Right cardiac atrium (tissue), 5 donors: ENCODE measurements around the gene ARMC7. TPM values are rescaled to one million over a fixed set of nuclear protein-coding genes. Genes with fewer than 3 reads are reported as not detected.
A peak's percentile ranks its signal among the peaks of the same experiment; 100 is the strongest.
"Not testable (repeated sequence)": the region's sequence is repeated elsewhere in the genome, so short reads cannot be mapped to it uniquely, and the experiment has no call there.

Experiments used
- ATAC-seq, 2 donors: fragments of 200-7000 bp; cut with Tn5 transposase; one replicate each; pipeline versions ENCODE4 v1.8.0 to v1.9.1; 2020; ENCODE audit warnings: moderate library complexity in 2 of 2, mild to moderate bottlenecking in 1 of 2
- DNase-seq, 3 donors: peaks; one replicate each; pipeline ENCODE4 v3.0.0-alpha.2; 2020
- H3K27ac ChIP-seq: one replicate; pipeline ENCODE4 v1.5.1; 2013; ENCODE audit warnings: mild to moderate bottlenecking, low read length, control low read depth, moderate library complexity
- H3K27me3 ChIP-seq: one replicate; pipeline ENCODE4 v1.6.1; 2013; ENCODE audit not compliant: control insufficient read depth, insufficient read depth
- H3K4me1 ChIP-seq: one replicate; pipeline ENCODE4 v1.6.1; 2013; ENCODE audit warnings: low read length; ENCODE audit not compliant: control insufficient read depth, insufficient read depth
- H3K4me3 ChIP-seq: one replicate; pipeline ENCODE4 v1.5.1; 2013; ENCODE audit warnings: low read length, control low read depth
- H3K9me3 ChIP-seq: one replicate; pipeline ENCODE4 v1.6.1; 2013; ENCODE audit warnings: low read length; ENCODE audit not compliant: control insufficient read depth
- WGBS: extraction: QIAGEN DNeasy Blood & Tissue Kit; methylation state at CpG from one replicate; pipeline ENCODE4 v1.1.7; 2013; 5-methylcytosine and 5-hydroxymethylcytosine counted together
- intact Hi-C, 4 donors: fragments of 100-400 bp; cut with DNase I; formaldehyde crosslinking; loops; one replicate each; pipeline versions ENCODE4 v1.11.0 to v1.14.0; 2022 to 2023
- polyA plus RNA-seq: library from polyadenylated mRNA; stranded (reverse); fragments of 200-250 nt; gene quantifications from one replicate; pipeline ENCODE4 v1.2.3, GENCODE V29; 2013
- total RNA-seq, 4 donors: library from RNA; stranded (reverse); fragmentation: NEBNext Ultra II Directional; extraction: Animal tissue kit (Norgen Biotek cat#: 25700); gene quantifications; one replicate each; pipeline ENCODE4 v1.2.1, GENCODE V29; 2021
- donor health status: healthy with polysubstance abuse.
- donor health status: DM: no; HTN: yes; CAD: no.
- donor health status: DM: no; HTN: no; CAD: no.
- donor health status: DM: no; HTN: yes; CAD: no; lungs with severe emphysema.
- donor health status: DM: yes; HTN: yes; CAD: no.

The ARMC7 gene
- total and polyA plus RNA-seq, 5 donors, result 7.7 to 10.9 (median 9.5) TPM

GRCh38 chr17:75115555-75115954 is 5.8 kb downstream of the ARMC7 start:
- ATAC-seq (no peak), DNase-seq (no peak)
- no peak overlapping the region for H3K4me3 ChIP-seq
- H3K9me3 ChIP-seq, result no peaks in the 10 kb centered on the region
- peaks cover 2% of the 10 kb centered on the region for H3K4me1 ChIP-seq
- intact Hi-C loops, result loop anchor here (10.0 kb wide), 4 partner anchors 51 to 89 kb away; partner anchors contain the start of gene NUP85 (in 2 of the 4)
- no peaks in the 10 kb centered on the region for H3K27me3 ChIP-seq
- no peak overlapping the region for H3K27ac ChIP-seq

- WGBS, result 56% methylated on average over 9 of the region's 9 CpGs
- Histone ChIP-seq H3K27me3 (no peaks in the 10 kb centered on the region), H3K27ac (peak overlapping the region; percentile 8), H3K9me3 (no peaks in the 10 kb centered on the region), H3K4me1 (peaks cover 2% of the 10 kb centered on the region), H3K4me3 (no peak overlapping the region)
- ATAC-seq (peak in 1 of 2 donors; percentile 42), DNase-seq (peak in 1 of 3 donors; percentile 63)
- intact Hi-C loops, result loop anchor here (10.0 kb wide), 4 partner anchors 52 to 88 kb away; partner anchors contain the start of gene NUP85 (in 2 of the 4)
Measured at GRCh38 chr17:75116737-75117136, 7.0 kb downstream of the ARMC7 start.

- Histone ChIP-seq H3K27ac (no peak overlapping the region), H3K4me3 (no peak overlapping the region), H3K9me3 (no peaks in the 10 kb centered on the region), H3K4me1 (peaks cover 2% of the 10 kb centered on the region), H3K27me3 (no peaks in the 10 kb centered on the region)
- intact Hi-C loops, result loop anchor here (10.0 kb wide), 4 partner anchors 54 to 86 kb away; partner anchors contain the start of gene NUP85 (in 2 of the 4)
- 88% methylated on average over 14 of the region's 14 CpGs for WGBS
- no peak for ATAC-seq
- peak in 2 of 3 donors; percentile 47 to 52 for DNase-seq
Measured at GRCh38 chr17:75118307-75118706, 8.5 kb downstream of the ARMC7 start.

GRCh38 chr17:75124041-75124818 is 14.5 kb downstream of the ARMC7 start:
- Histone ChIP-seq H3K9me3 (no peaks in the 10 kb centered on the region), H3K4me3 (no peak overlapping the region), H3K27me3 (no peaks in the 10 kb centered on the region), H3K4me1 (peaks cover 12% of the 10 kb centered on the region), H3K27ac (peak overlapping the region; percentile 58)
- DNase-seq, result peak; percentile 85 to 87 (median 87)
- WGBS, result 55% methylated on average over 19 of the region's 19 CpGs
- peak; percentile 91 to 97 for ATAC-seq
- intact Hi-C loops, result no loop called here

GRCh38 chr17:75124819-75125162 is 15.0 kb downstream of the ARMC7 start:
- intact Hi-C loops, result no loop called here
- WGBS, result 86% methylated on average over 4 of the region's 4 CpGs
- no peaks in the 10 kb centered on the region for H3K9me3 ChIP-seq
- H3K27me3 ChIP-seq, result no peaks in the 10 kb centered on the region
- peak overlapping the region; percentile 16 for H3K27ac ChIP-seq
- DNase-seq, result no peak
- peaks cover 12% of the 10 kb centered on the region for H3K4me1 ChIP-seq
- no peak overlapping the region for H3K4me3 ChIP-seq
- ATAC-seq, result no peak

GRCh38 chr17:75125984-75126383 is 16.2 kb downstream of the ARMC7 start:
- intact Hi-C loops, result no loop called here

GRCh38 chr17:75126954-75127353 is 17.2 kb downstream of the ARMC7 start:
- no peak overlapping the region for H3K27ac ChIP-seq
- DNase-seq (no peak), ATAC-seq (no peak)
- intact Hi-C loops, result no loop called here
- H3K27me3 ChIP-seq, result no peaks in the 10 kb centered on the region
- peaks cover 12% of the 10 kb centered on the region for H3K4me1 ChIP-seq
- H3K4me3 ChIP-seq, result no peak overlapping the region
- 98% methylated on average over 8 of the region's 8 CpGs for WGBS
- no peaks in the 10 kb centered on the region for H3K9me3 ChIP-seq

More at GRCh38 chr17:75125984-75126383, 16.2 kb downstream of the ARMC7 start:
- Histone ChIP-seq H3K4me3 (no peak overlapping the region), H3K27ac (no peak overlapping the region), H3K27me3 (no peaks in the 10 kb centered on the region), H3K4me1 (peaks cover 12% of the 10 kb centered on the region), H3K9me3 (no peaks in the 10 kb centered on the region)
- no peak for DNase-seq
- ATAC-seq, result no peak
- 47% methylated on average over 3 of the region's 3 CpGs for WGBS

GRCh38 chr17:75127936-75128335 is 18.2 kb downstream of the ARMC7 start:
- DNase-seq, intact Hi-C loops, H3K27ac ChIP-seq, H3K4me3 ChIP-seq, H3K9me3 ChIP-seq, ATAC-seq, H3K27me3 ChIP-seq: not testable (repeated sequence)
- peaks cover 12% of the 10 kb centered on the region for H3K4me1 ChIP-seq
- WGBS, result 91% methylated on average over 5 of the region's 5 CpGs

GRCh38 chr17:75128694-75129505 is 19.1 kb downstream of the ARMC7 start:
- 88% methylated on average over 33 of the region's 33 CpGs for WGBS
- intact Hi-C loops, result no loop called here

GRCh38 chr17:75129576-75129975 is 19.8 kb downstream of the ARMC7 start:
- H3K4me1 ChIP-seq, result peaks cover 6% of the 10 kb centered on the region
- 86% methylated on average over 9 of the region's 9 CpGs for WGBS
- H3K4me3 ChIP-seq, result no peak overlapping the region
- ATAC-seq, result no peak
- H3K27me3 ChIP-seq, result no peaks in the 10 kb centered on the region
- no peaks in the 10 kb centered on the region for H3K9me3 ChIP-seq
- no peak for DNase-seq
- intact Hi-C loops, result no loop called here
- H3K27ac ChIP-seq, result no peak overlapping the region

More at GRCh38 chr17:75128694-75129505, 19.1 kb downstream of the ARMC7 start:
- H3K4me3 ChIP-seq, result no peak overlapping the region
- peaks cover 11% of the 10 kb centered on the region for H3K4me1 ChIP-seq
- H3K27me3 ChIP-seq, result no peaks in the 10 kb centered on the region
- ATAC-seq (no peak), DNase-seq (no peak)
- H3K9me3 ChIP-seq, result no peaks in the 10 kb centered on the region
- no peak overlapping the region for H3K27ac ChIP-seq

- peak; percentile 4 to 6 for ATAC-seq
- 77% methylated on average over 24 of the region's 24 CpGs for WGBS
- H3K4me1 ChIP-seq, result peaks cover 2% of the 10 kb centered on the region
- no peaks in the 10 kb centered on the region for H3K9me3 ChIP-seq
- no peaks in the 10 kb centered on the region for H3K27me3 ChIP-seq
- intact Hi-C loops, result no loop called here
- peak overlapping the region; percentile 86 for H3K4me3 ChIP-seq
- no peak overlapping the region for H3K27ac ChIP-seq
- peak in 1 of 3 donors; percentile 58 for DNase-seq
Measured at GRCh38 chr17:75130059-75130631, 20.4 kb downstream of the ARMC7 start.
